Measurements from ENCODE around the gene LRRC3. TPM values are rescaled to one million over a fixed set of nuclear protein-coding genes. Genes with fewer than 3 reads are reported as not detected.

LRRC3 gene
- total and polyA plus RNA-seq, 5 donors from 2014 or later, result 0.15 to 1.6 (median 0.39) TPM

- H3K4me3 Mint-ChIP-seq, result peak overlapping the region in 1 of 4 donors; percentile 43
- no peaks in the 10 kb centered on the region for H3K27me3 Mint-ChIP-seq
- no peak overlapping the region for H3K27ac Mint-ChIP-seq
- DNase-seq (no peak), ATAC-seq (ENCODE audit: low read depth in 2 of 2) (no peak)
- Histone ChIP-seq H3K36me3 (ENCODE audit: control insufficient read depth, insufficient read depth, low read length) (no peaks in the 10 kb centered on the region), H3K4me1 (ENCODE audit: control insufficient read depth, insufficient read depth, low read length, poor library complexity, severe bottlenecking) (peaks cover 10% of the 10 kb centered on the region), H3K9me3 (ENCODE audit: control insufficient read depth in 2 of 2, low read length in 2 of 2) (peaks cover 0 to under 1% of the 10 kb centered on the region in 2 experiments), H3K27me3 (ENCODE audit: control insufficient read depth, insufficient read depth, low read length) (no peaks in the 10 kb centered on the region), H3K27ac (ENCODE audit: insufficient read depth, low read length, poor library complexity, severe bottlenecking) (no peak overlapping the region), H3K4me3 (ENCODE audit: low read depth, low read length) (no peak overlapping the region)
- no peaks in the 10 kb centered on the region for H3K9me3 Mint-ChIP-seq
- H3K4me1 Mint-ChIP-seq, result peaks cover 0 to 2% (median 0%) of the 10 kb centered on the region in 4 donors
- H3K36me3 Mint-ChIP-seq, result no peaks in the 10 kb centered on the region
Observed at GRCh38 chr21:44459712-44460440, 4.6 kb downstream of the LRRC3 start.

GRCh38 chr21:44460441-44460755 lies 5.1 kb downstream of the LRRC3 start:
- peak overlapping the region in 1 of 4 donors; percentile 43 for H3K4me3 Mint-ChIP-seq
- H3K4me1 Mint-ChIP-seq, result peaks cover 0 to 2% (median 0%) of the 10 kb centered on the region in 4 donors
- DNase-seq (no peak), ATAC-seq (ENCODE audit: low read depth in 2 of 2) (no peak)
- H3K27me3 Mint-ChIP-seq, result no peaks in the 10 kb centered on the region
- H3K4me3 ChIP-seq (ENCODE audit: low read depth, low read length), result no peak overlapping the region
- no peaks in the 10 kb centered on the region for H3K9me3 Mint-ChIP-seq
- H3K27ac ChIP-seq (ENCODE audit: insufficient read depth, low read length, poor library complexity, severe bottlenecking), result no peak overlapping the region
- H3K9me3 ChIP-seq (ENCODE audit: control insufficient read depth in 2 of 2, low read length in 2 of 2), result no peaks in the 10 kb centered on the region
- peaks cover 10% of the 10 kb centered on the region for H3K4me1 ChIP-seq (ENCODE audit: control insufficient read depth, insufficient read depth, low read length, poor library complexity, severe bottlenecking)
- no peaks in the 10 kb centered on the region for H3K27me3 ChIP-seq (ENCODE audit: control insufficient read depth, insufficient read depth, low read length)
- H3K27ac Mint-ChIP-seq, result no peak overlapping the region
- H3K36me3 Mint-ChIP-seq, result no peaks in the 10 kb centered on the region
- no peaks in the 10 kb centered on the region for H3K36me3 ChIP-seq (ENCODE audit: control insufficient read depth, insufficient read depth, low read length)

GRCh38 chr21:44461005-44461404 lies 5.7 kb downstream of the LRRC3 start:
- no peak overlapping the region for H3K27ac Mint-ChIP-seq
- DNase-seq, result no peak
- H3K4me1 Mint-ChIP-seq, result peaks cover 0 to 2% (median 0%) of the 10 kb centered on the region in 4 donors
- ATAC-seq (ENCODE audit: low read depth in 2 of 2), result no peak
- no peaks in the 10 kb centered on the region for H3K9me3 ChIP-seq (ENCODE audit: control insufficient read depth in 2 of 2, low read length in 2 of 2)
- H3K36me3 ChIP-seq (ENCODE audit: control insufficient read depth, insufficient read depth, low read length), result no peaks in the 10 kb centered on the region
- no peaks in the 10 kb centered on the region for H3K27me3 ChIP-seq (ENCODE audit: control insufficient read depth, insufficient read depth, low read length)
- H3K36me3 Mint-ChIP-seq, result no peaks in the 10 kb centered on the region
- H3K27ac ChIP-seq (ENCODE audit: insufficient read depth, low read length, poor library complexity, severe bottlenecking), result no peak overlapping the region
- H3K4me3 Mint-ChIP-seq, result no peak overlapping the region
- H3K27me3 Mint-ChIP-seq, result no peaks in the 10 kb centered on the region
- H3K9me3 Mint-ChIP-seq, result no peaks in the 10 kb centered on the region
- no peak overlapping the region for H3K4me3 ChIP-seq (ENCODE audit: low read depth, low read length)
- peaks cover 6% of the 10 kb centered on the region for H3K4me1 ChIP-seq (ENCODE audit: control insufficient read depth, insufficient read depth, low read length, poor library complexity, severe bottlenecking)

GRCh38 chr21:44461464-44462001 lies 6.2 kb downstream of the LRRC3 start:
- Mint-ChIP-seq H3K9me3 (no peaks in the 10 kb centered on the region), H3K27ac (no peak overlapping the region), H3K36me3 (no peaks in the 10 kb centered on the region), H3K27me3 (no peaks in the 10 kb centered on the region), H3K4me3 (no peak overlapping the region), H3K4me1 (peaks cover 0 to 2% (median 0%) of the 10 kb centered on the region in 4 donors)
- no peak for DNase-seq
- H3K27me3 ChIP-seq (ENCODE audit: control insufficient read depth, insufficient read depth, low read length), result no peaks in the 10 kb centered on the region
- no peak overlapping the region for H3K4me3 ChIP-seq (ENCODE audit: low read depth, low read length)
- H3K27ac ChIP-seq (ENCODE audit: insufficient read depth, low read length, poor library complexity, severe bottlenecking), result no peak overlapping the region
- H3K9me3 ChIP-seq (ENCODE audit: control insufficient read depth in 2 of 2, low read length in 2 of 2), result no peaks in the 10 kb centered on the region
- peaks cover under 1% of the 10 kb centered on the region for H3K4me1 ChIP-seq (ENCODE audit: control insufficient read depth, insufficient read depth, low read length, poor library complexity, severe bottlenecking)
- no peaks in the 10 kb centered on the region for H3K36me3 ChIP-seq (ENCODE audit: control insufficient read depth, insufficient read depth, low read length)
- ATAC-seq (ENCODE audit: low read depth in 2 of 2), result no peak

GRCh38 chr21:44462086-44462833 lies 7.0 kb downstream of the LRRC3 start:
- H3K36me3 ChIP-seq (ENCODE audit: control insufficient read depth, insufficient read depth, low read length), result no peaks in the 10 kb centered on the region
- H3K27ac ChIP-seq (ENCODE audit: insufficient read depth, low read length, poor library complexity, severe bottlenecking), result no peak overlapping the region
- no peak overlapping the region for H3K4me3 Mint-ChIP-seq
- no peaks in the 10 kb centered on the region for H3K4me1 ChIP-seq (ENCODE audit: control insufficient read depth, insufficient read depth, low read length, poor library complexity, severe bottlenecking)
- no peaks in the 10 kb centered on the region for H3K27me3 Mint-ChIP-seq
- no peak overlapping the region for H3K27ac Mint-ChIP-seq
- H3K36me3 Mint-ChIP-seq, result no peaks in the 10 kb centered on the region
- H3K4me3 ChIP-seq (ENCODE audit: low read depth, low read length), result no peak overlapping the region
- no peaks in the 10 kb centered on the region for H3K9me3 ChIP-seq (ENCODE audit: control insufficient read depth in 2 of 2, low read length in 2 of 2)
- no peaks in the 10 kb centered on the region for H3K27me3 ChIP-seq (ENCODE audit: control insufficient read depth, insufficient read depth, low read length)
- DNase-seq (no peak), ATAC-seq (ENCODE audit: low read depth in 2 of 2) (no peak)
- no peaks in the 10 kb centered on the region for H3K9me3 Mint-ChIP-seq
- peaks cover 0 to 2% (median 0%) of the 10 kb centered on the region in 4 donors for H3K4me1 Mint-ChIP-seq

GRCh38 chr21:44462834-44463200 lies 7.5 kb downstream of the LRRC3 start:
- H3K9me3 ChIP-seq (ENCODE audit: control insufficient read depth in 2 of 2, low read length in 2 of 2), result no peaks in the 10 kb centered on the region
- Mint-ChIP-seq H3K36me3 (no peaks in the 10 kb centered on the region), H3K9me3 (no peaks in the 10 kb centered on the region), H3K27ac (no peak overlapping the region), H3K4me3 (no peak overlapping the region), H3K4me1 (no peaks in the 10 kb centered on the region), H3K27me3 (no peaks in the 10 kb centered on the region)
- DNase-seq, result no peak
- H3K4me1 ChIP-seq (ENCODE audit: control insufficient read depth, insufficient read depth, low read length, poor library complexity, severe bottlenecking), result no peaks in the 10 kb centered on the region
- no peak for ATAC-seq (ENCODE audit: low read depth in 2 of 2)
- H3K4me3 ChIP-seq (ENCODE audit: low read depth, low read length), result no peak overlapping the region
- no peaks in the 10 kb centered on the region for H3K36me3 ChIP-seq (ENCODE audit: control insufficient read depth, insufficient read depth, low read length)
- H3K27ac ChIP-seq (ENCODE audit: insufficient read depth, low read length, poor library complexity, severe bottlenecking), result no peak overlapping the region
- no peaks in the 10 kb centered on the region for H3K27me3 ChIP-seq (ENCODE audit: control insufficient read depth, insufficient read depth, low read length)

GRCh38 chr21:44463724-44464123 lies 8.4 kb downstream of the LRRC3 start:
- Histone ChIP-seq H3K27ac (ENCODE audit: insufficient read depth, low read length, poor library complexity, severe bottlenecking) (no peak overlapping the region), H3K4me3 (ENCODE audit: low read depth, low read length) (no peak overlapping the region), H3K36me3 (ENCODE audit: control insufficient read depth, insufficient read depth, low read length) (no peaks in the 10 kb centered on the region), H3K9me3 (ENCODE audit: control insufficient read depth in 2 of 2, low read length in 2 of 2) (no peaks in the 10 kb centered on the region), H3K4me1 (ENCODE audit: control insufficient read depth, insufficient read depth, low read length, poor library complexity, severe bottlenecking) (no peaks in the 10 kb centered on the region), H3K27me3 (ENCODE audit: control insufficient read depth, insufficient read depth, low read length) (no peaks in the 10 kb centered on the region)
- H3K4me1 Mint-ChIP-seq, result no peaks in the 10 kb centered on the region
- ATAC-seq (ENCODE audit: low read depth in 2 of 2), result no peak
- no peaks in the 10 kb centered on the region for H3K27me3 Mint-ChIP-seq
- no peaks in the 10 kb centered on the region for H3K36me3 Mint-ChIP-seq
- H3K4me3 Mint-ChIP-seq, result peak overlapping the region in 1 of 4 donors; percentile 38
- H3K27ac Mint-ChIP-seq, result peak overlapping the region in 1 of 3 donors; percentile 49
- DNase-seq, result no peak
- peaks cover 0 to under 1% (median 0%) of the 10 kb centered on the region in 7 donors for H3K9me3 Mint-ChIP-seq
